ENCODE data around the gene TYRO3. TPM values are rescaled to one million over a fixed set of nuclear protein-coding genes. Genes with fewer than 3 reads are reported as not detected.

Gene TYRO3
- total and polyA plus RNA-seq, 12 donors, result 1.2 to 9.6 (median 3.2) TPM

GRCh38 chr15:41577863-41578735 lies 19.1 kb downstream of the TYRO3 start:
- 94% methylated on average over 12 of the region's 12 CpGs for WGBS, 2 donors
- ATAC-seq (peak in 5 of 8 donors; percentile 26 to 48 (median 33)), DNase-seq (no peak)
- H3K36me3 ChIP-seq, result peaks cover 0 to 18% (median 0%) of the 10 kb centered on the region in 9 donors
- no peak overlapping the region for H3K4me3 ChIP-seq
- H3K4me1 ChIP-seq, result peaks cover 0 to 7% (median 0%) of the 10 kb centered on the region in 9 donors
- H3K9me3 ChIP-seq, result no peaks in the 10 kb centered on the region
- no peak overlapping the region for H3K27ac ChIP-seq
- H3K27me3 ChIP-seq, result no peaks in the 10 kb centered on the region
- TF ChIP-seq CTCF (IDR thresholded peaks at IDR 0.05), result no peak
- intact Hi-C loops (cut with DNase I), result no loop called here

- peaks cover 0 to 11% (median 0%) of the 10 kb centered on the region in 9 donors for H3K36me3 ChIP-seq
- H3K4me3 ChIP-seq, result no peak overlapping the region
- intact Hi-C loops (cut with DNase I), result no loop called here
- no peak for DNase-seq
- TF ChIP-seq CTCF (IDR thresholded peaks at IDR 0.05), result no peak
- no peaks in the 10 kb centered on the region for H3K27me3 ChIP-seq
- 76 to 80% methylated on average over 9 of the region's 9 CpGs for WGBS, 2 donors
- ATAC-seq, result peak in 5 of 8 donors; percentile 24 to 38 (median 29)
- peaks cover 0 to 7% (median 0%) of the 10 kb centered on the region in 9 donors for H3K4me1 ChIP-seq
- no peaks in the 10 kb centered on the region for H3K9me3 ChIP-seq
- no peak overlapping the region for H3K27ac ChIP-seq
Measured at GRCh38 chr15:41578736-41579383, 19.8 kb downstream of the TYRO3 start.

- H3K4me1 ChIP-seq, result peaks cover 0 to 18% (median 5%) of the 10 kb centered on the region in 9 donors
- TF ChIP-seq CTCF (IDR thresholded peaks at IDR 0.05), result no peak
- intact Hi-C loops (cut with DNase I), result no loop called here
Measured at GRCh38 chr15:41581110-41581509, 22.1 kb downstream of the TYRO3 start.

GRCh38 chr15:41583795-41584194 lies 24.8 kb downstream of the TYRO3 start:
- WGBS, 2 donors, result 78 to 81% methylated on average over 6 of the region's 6 CpGs
- H3K9me3 ChIP-seq, result no peaks in the 10 kb centered on the region
- TF ChIP-seq CTCF (IDR thresholded peaks at IDR 0.05), result no peak
- DNase-seq, result no peak
- peaks cover 0 to 17% (median 0%) of the 10 kb centered on the region in 7 donors for H3K27me3 ChIP-seq
- no peak overlapping the region for H3K27ac ChIP-seq
- intact Hi-C loops (cut with DNase I), result loop anchor here in 1 of 10 donors (2.0 kb wide), 1 partner anchor 25 kb away; the partner anchor contains the start of gene TYRO3
- H3K36me3 ChIP-seq, result no peaks in the 10 kb centered on the region
- ATAC-seq, result no peak
- H3K4me3 ChIP-seq, result no peak overlapping the region
- H3K4me1 ChIP-seq, result peaks cover 0 to 16% (median 5%) of the 10 kb centered on the region in 9 donors

More at GRCh38 chr15:41581110-41581509, 22.1 kb downstream of the TYRO3 start:
- DNase-seq (no peak), ATAC-seq (no peak)
- H3K36me3 ChIP-seq, result no peaks in the 10 kb centered on the region
- H3K27me3 ChIP-seq, result peaks cover 0 to 13% (median 0%) of the 10 kb centered on the region in 7 donors
- 92 to 97% methylated on average over 2 of the region's 2 CpGs for WGBS, 2 donors
- H3K27ac ChIP-seq, result no peak overlapping the region
- no peak overlapping the region for H3K4me3 ChIP-seq
- no peaks in the 10 kb centered on the region for H3K9me3 ChIP-seq

Measured in heart right ventricle (tissue), 16 donors.